Eye (tissue), 1 donor: ENCODE results near the gene GPR32.
"Not testable (repeated sequence)": the region's sequence is repeated elsewhere in the genome, so short reads cannot be mapped to it uniquely, and the experiment has no call there.

Source experiments
- DNase-seq: peaks from one replicate; pipeline ENCODE4 v3.0.0-alpha.2; 2015

The GPR32 gene

DNA sequence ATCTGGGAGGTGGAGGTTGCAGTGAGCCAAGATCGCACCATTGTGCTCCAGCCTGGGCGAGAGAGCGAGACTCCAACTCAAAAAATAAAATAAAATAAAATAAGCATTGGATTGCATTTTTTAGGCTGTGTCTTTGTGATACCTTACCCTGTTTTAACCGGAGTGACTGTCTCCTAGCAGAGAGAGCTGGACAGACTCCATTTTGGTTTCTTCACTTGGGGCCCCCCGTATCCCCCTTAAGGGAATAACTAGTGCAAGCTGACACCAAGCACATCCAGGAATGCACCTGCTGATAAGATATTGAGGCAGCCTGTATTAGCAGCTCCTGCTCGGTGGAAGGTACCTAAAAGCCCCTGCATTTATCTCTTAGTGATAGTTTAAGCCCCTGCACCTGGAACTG lies 20.8 kb upstream of the GPR32 start:
- no peak for DNase-seq

DNA sequence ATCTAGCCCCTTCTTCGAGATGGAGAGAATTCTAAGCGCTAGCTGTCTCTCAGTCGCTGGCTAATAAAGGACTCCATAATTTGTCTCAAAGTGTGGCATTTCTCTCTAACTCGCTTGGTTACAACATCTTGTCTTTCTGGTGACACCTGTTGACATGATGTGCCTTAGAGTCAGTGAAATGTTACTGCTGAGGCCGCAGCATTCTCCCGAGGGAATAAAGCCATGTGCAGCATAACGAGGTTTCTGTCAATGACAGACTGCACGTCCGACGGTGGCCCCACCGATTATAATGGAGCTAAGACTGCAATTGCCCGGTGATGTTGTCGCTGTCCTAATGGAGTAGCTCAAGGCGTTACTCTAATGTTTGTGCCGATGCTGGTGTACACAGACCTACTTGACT lies 20.3 kb upstream of the GPR32 start:
- DNase-seq = no peak

DNA sequence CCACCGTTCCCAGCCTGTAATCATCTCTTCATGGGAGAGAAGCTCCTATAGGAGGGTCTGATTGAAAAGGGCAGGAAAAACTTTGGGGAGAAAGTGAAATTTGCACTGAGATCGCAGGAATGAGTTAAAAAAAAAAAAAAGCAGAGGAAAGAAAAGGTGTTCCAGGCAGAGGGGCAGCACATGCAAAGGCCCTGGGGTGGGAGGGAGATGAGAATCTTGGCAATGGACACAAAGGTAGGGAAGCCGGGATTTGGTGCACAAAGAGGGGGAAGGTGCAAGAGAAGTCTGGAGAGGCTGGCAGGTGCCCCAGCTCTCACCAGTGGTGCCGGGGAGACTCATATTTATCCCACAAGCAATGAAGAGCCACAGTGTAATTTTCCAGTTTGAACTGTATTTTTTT lies 16.4 kb upstream of the GPR32 start:
- DNase-seq = no peak

DNA sequence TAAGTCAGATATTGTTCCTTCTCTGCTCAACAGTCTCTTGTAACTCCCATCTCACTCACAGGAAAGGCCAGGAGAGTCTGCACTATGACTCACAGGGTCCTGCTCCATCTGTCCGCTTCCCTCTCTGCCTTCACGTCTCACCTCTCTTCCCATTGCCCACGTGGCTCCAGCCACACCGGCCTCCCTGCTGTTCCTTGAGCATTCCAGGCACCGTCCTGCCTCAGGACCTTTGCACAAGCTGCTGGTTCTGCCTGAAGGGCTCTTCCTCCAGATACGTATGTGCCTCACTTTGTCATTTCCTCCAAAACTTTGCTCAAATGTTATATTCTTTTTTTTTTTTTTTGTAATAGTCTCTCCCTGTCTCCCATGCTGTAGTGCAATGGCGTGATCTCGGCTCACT lies 14.0 kb upstream of the GPR32 start:
- not testable (repeated sequence) for DNase-seq

DNA sequence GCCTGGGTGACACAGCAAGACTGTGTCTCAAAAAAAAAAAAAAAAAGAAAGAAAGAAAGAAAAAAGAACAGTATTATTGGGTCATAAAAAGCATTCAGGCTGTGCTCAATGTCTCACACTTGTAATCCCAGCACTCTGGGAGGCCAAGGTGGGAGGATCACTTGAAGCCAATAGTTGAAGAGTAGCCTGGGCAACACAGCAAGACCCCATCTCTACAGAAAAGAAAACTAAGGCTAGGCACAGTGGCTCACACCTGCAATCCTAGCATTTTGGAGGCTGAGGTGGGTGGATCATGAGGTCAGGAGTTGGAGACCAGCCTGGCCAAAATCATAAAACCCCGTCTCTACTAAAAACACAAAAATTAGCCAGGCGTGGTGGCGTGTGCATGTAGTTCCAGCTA lies 12.6 kb upstream of the GPR32 start:
- not testable (repeated sequence) for DNase-seq

DNA sequence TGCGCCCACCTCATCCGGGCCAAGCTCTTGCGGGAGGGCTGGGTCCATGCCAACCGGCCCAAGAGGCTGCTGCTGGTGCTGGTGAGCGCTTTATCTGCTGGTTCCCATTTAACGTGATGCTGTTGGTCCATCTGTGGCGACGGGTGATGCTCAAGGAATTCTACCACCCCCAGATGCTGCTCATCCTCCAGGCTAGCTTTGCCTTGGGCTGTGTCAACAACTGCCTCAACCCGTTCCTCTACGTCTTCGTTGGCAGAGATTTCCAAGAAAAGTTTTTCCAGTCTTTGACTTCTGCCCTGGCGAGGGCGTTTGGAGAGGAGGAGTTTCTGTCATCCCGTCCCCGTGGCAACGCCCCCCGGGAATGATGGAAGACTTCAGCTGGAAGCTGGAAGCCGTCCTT lies 11.2 kb upstream of the GPR32 start:
- not testable (repeated sequence) for DNase-seq

DNA sequence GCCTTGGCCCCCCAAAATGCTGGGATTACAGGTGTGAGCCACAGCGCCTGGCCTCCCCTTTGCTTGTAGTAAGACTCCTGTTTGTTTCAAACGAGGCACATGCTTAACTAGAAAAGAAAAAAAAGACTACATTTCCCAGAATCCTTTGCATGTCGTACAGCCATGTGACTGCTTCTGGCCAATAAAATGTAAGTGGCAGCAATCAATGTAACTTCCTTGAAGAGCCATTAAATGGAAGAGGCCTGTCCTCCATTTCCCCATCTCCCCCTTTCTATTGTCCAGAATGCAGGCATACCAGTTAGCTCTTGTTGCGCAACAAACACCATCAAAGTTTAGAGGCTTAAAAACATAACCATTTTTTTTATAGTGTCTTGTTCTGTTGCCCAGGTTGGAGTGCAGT lies 10.4 kb upstream of the GPR32 start:
- DNase-seq = peak; percentile 56

DNA sequence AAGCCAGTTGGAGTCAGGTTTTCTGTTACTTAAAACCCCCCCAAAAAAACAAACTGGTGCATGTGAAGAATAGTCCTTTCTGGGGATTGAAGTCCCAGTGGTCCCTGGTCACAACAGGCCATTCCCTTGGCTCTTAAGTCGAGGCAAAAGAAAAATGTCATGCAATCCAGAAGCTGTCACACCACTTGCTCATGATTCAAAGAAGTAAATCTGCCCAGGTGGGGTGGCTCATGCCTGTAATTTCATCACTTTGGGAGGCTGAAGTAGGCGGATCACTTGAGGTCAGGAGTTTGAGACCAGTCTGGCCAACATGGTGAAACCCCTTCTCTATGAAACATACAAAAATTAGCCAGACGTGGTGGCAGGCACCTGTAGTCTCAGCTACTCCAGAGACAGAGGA lies 8.8 kb upstream of the GPR32 start:
- not testable (repeated sequence) for DNase-seq

DNA sequence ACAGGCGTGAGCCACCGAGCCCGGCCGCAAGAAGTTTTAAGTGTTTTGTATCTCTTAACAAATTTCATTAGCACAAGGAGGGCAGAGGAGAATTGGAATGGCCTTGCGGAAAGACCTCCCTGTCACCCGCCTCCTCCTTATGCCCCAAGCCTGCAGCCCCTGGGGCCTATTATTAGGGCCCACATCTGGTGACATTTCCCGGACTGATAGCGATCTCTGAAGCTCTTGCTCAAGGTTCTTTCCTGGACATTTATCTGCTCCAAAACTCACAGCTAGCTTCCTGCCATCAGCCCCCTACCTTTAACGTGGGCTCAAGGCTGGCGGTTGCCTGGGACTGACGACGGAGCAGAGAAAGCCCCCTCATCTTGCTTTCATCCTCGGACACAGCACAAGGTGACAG lies 6.7 kb upstream of the GPR32 start:
- DNase-seq = not testable (repeated sequence)

DNA sequence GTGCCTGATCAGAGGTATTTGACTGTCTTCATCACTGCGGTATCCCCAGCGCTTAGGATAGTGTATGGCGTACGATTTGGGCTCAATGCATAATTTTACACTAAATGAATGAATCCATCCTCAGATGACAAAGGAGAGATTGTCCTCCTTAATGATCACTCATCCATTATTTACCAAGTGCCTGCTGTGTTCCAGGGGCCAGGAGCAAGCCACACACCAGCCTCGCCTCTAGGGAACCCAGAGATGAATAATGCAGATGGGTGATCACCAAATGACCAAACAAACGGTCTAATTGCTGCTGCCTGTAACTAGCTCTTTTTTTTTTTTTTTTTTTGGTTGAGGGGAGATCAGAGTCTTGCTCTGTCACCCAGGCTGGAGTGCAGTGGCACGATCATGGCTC lies 5.9 kb upstream of the GPR32 start:
- DNase-seq = peak; percentile 77

DNA sequence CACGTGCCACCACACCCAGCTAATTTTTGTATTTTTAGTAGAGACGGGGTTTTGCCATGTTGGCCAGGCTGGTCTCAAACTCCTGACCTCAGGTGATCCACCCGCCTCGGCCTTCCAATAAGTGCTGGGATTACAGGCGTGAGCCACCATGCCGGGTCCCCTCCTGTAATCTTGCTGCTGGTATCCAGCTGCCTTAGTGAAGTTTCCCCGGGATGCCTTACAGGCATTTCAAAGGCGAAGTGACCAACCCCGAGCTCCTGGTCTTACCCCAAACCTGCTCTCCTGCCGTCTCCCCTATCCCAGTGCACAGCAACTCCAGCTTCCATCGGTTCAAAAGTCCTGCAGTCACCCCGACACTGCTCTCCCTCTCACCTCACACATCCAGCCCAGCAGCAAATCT lies 3.5 kb upstream of the GPR32 start:
- DNase-seq = not testable (repeated sequence)

DNA sequence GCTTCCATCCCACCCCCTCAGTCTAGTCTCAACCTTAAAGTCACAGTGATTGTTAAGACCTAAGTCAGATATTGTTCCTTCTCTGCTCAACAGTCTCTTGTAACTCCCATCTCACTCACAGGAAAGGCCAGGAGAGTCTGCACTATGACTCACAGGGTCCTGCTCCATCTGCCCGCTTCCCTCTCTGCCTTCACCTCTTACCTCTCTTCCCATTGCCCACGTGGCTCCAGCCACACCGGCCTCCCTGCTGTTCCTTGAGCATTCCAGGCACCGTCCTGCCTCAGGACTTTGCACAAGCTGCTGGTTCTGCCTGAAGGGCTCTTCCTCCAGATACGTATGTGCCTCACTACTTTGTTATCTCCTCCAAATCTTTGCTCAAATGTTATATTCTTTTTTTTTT lies 3.0 kb upstream of the GPR32 start:
- not testable (repeated sequence) for DNase-seq

DNA sequence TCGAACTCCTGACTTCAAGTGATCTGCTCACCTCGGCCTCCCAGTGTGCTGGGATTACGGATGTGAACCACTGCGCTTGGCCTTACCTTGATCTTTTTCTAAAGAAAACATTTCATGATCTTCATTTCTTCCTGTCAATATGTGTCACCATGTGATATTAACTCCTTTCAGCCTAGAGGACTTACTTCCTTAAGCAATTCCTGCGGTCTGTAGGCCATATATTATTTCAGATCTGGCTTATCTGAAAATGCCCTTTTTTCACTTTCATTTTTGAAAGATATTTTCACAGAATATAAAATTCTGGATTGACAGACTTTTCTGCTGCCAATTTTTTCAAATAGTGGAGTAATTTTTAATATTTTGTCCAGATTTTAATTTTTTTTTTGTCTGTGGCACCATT lies 2.0 kb upstream of the GPR32 start:
- no peak for DNase-seq

DNA sequence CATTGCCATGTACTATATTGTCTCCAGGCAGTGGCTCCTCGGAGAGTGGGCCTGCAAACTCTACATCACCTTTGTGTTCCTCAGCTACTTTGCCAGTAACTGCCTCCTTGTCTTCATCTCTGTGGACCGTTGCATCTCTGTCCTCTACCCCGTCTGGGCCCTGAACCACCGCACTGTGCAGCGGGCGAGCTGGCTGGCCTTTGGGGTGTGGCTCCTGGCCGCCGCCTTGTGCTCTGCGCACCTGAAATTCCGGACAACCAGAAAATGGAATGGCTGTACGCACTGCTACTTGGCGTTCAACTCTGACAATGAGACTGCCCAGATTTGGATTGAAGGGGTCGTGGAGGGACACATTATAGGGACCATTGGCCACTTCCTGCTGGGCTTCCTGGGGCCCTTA lies 624 bp downstream of the GPR32 start:
- no peak for DNase-seq

DNA sequence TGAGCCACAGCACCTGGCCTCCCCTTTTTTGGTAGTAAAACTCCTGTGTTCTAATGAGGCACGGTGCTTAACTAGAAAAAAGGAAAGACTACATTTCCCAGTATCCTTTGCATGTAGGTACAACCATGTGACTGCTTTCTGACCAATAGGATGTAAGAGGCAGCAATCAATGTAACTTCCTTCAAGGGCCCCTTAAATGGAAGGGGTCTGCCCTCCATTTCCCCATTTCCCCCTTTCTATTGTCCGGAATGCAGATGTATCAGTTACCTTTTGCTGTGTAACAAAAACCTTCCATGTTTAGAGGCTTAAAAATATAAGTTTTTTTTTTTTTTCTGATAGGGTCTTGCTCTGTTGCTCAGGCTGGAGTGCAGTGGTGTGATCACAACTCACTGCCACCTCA lies 2.2 kb downstream of the GPR32 start:
- DNase-seq = no peak

DNA sequence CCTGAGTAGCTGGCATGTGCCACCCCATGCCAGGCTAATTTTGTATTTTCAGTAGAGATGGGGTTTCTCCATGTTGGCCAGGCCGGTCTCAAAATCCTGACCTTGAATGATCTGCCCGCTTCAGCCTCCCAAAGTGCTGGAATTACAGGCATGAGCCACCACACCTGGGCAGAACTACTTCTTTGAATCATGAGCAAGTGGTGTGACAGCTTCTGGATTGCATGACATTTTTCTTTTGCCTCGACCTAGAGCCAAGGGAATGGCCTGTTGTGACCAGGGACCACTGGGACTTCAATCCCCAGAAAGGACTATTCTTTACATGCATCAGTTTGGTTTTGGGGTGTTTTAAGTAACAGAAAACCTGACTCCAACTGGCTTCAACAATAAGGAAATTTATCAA lies 2.6 kb downstream of the GPR32 start:
- not testable (repeated sequence) for DNase-seq

DNA sequence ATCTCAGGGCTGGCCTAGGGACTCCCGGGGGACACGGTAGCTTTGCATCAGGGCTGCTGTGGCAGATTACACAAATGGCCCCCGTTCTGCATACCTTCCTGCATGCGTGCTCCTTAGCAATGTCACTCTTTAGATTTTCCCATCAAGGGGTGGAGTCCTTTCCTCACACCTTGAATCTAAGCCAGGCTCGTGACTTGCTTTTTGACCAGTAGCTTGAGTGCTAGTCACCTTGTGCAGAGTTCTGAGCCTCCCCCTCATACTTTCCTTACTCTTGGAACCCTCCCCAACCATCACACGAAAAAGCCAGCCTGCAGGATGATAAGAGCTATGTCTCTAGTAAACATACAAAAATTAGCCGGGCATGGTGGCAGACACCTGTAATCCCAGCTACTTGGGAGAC lies 3.2 kb downstream of the GPR32 start:
- DNase-seq = not testable (repeated sequence)

DNA sequence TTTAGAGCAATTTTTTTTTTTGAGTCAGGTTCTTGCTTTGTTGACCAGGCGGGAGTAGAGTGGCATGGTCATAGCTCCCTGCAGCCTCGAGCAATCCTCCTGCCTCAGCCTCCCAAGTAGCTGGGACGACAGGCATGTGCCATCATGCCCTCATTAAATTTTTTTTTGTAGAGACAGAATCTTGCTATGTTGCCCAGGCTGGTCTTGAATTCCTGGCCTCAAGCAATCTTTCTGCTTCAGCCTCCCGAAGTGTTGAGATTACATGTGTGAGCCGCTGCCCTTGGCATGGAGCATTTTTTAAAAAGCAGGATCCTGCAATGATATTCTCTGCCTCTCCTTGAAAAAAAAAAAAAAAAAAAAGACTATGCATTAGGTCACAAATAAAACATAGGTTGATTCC lies 5.9 kb downstream of the GPR32 start:
- no peak for DNase-seq

DNA sequence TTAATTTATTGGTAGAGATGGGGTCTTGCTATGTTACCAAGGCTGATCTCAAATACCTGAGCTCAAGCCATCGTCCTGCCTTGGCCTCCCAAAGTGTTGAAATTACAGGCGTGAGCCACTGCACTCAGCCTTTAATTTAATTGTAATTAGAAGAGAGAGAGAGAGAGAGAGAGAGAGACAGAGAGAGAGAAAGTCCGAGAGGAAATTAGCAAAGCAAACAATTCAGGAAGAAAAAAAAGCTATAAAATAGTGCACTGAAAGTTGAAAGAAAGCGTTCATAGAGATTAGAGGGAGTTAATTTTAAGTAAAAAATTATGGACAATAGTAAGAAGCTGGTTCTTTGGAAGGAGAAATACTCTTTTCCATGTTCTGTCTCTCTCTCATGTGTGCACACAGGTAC lies 7.0 kb downstream of the GPR32 start:
- no peak for DNase-seq

DNA sequence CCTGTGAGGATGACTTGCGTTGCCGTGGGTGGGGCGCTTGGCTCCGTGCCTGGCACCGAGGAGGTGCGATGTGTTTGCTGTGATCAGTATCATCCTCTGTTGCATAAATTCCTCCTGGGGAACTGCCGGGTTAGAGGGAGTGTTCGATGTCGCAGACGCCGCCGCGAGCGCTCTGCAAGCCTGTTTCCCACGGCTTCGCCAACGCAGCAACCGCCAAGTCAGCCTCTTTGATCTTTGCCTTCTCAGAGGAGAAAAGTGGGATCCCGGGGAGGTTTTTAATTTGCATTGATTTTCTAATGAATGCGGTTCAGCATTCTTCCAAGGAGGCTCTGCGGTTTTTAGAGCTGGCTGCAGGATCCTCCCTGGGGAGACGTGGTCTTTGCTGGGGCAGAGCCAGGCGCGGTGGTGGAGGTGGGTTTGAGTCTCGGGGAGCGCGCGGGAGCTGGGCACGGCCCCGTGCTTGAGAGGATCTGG lies 7.6 kb downstream of the GPR32 start:
- DNase-seq = peak; percentile 67

DNA sequence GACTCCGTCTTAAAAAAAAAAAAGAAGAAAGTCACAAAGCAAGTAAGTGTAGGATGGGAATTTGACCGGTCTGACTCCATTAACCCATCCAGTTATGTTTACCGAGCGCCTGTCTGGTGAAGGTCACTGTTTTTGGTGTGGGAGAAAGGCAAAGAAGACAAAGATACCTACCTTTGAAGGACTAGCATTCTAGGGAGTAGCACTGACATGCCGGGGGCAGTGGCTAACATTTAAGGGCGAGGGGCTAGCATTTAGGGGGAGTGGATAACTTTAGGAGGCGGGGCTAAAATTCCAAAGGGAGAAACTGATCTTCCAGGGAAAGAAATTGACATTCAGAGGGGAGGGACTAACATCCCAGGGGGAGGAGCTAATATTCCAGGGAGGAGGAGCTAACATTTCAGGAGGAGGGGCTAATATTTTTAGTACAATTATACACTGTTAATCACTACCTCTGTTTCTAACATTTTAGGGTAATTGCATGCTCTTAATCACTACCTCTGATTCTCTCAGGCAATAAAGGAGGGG lies 8.7 kb downstream of the GPR32 start:
- peak; percentile 4 for DNase-seq

DNA sequence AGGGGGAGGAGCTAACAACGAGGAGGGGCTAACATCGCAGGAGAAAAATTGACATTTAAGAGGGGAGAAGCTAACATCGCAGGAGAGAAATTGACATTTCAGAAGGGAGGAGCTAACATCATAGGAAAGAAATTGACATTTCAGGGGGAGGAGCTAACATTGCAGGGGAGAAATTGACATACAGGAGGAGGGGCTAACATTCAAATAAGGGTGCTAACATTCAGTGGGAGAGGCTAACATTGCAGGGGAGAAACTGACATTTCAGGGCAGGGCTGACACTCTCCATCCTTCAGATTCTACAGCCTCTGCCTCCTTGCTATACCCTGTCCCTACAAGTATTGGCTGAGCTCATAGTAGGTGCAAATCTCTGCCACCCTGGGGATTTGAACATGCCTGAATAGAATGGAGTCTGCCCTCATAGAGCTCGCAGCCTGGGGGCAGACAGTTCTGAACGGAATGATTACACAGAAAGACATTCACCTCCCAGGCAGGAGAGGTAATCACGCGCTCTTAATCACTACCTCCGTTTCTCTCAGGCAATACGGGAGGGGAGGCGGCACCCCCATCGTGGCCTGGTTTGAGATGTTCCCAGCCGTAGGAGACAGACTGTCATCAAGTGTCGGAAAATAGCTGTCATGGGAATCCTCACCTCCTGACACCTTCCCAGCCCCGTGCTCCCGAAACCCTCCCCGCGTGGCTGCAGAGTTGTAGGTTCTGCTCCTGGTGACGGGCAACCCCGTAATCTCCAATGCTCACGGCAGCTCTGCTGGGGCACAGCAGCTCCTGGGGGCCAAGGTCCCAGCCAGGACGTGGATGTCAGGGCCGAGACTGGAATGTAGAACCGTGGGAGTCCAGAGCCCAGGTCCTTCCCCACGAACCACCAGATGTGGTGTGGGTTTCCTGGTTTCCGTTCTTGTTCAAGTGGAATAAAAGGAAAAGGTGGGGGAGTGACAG lies 9.5 kb downstream of the GPR32 start:
- DNase-seq = peak; percentile 12

DNA sequence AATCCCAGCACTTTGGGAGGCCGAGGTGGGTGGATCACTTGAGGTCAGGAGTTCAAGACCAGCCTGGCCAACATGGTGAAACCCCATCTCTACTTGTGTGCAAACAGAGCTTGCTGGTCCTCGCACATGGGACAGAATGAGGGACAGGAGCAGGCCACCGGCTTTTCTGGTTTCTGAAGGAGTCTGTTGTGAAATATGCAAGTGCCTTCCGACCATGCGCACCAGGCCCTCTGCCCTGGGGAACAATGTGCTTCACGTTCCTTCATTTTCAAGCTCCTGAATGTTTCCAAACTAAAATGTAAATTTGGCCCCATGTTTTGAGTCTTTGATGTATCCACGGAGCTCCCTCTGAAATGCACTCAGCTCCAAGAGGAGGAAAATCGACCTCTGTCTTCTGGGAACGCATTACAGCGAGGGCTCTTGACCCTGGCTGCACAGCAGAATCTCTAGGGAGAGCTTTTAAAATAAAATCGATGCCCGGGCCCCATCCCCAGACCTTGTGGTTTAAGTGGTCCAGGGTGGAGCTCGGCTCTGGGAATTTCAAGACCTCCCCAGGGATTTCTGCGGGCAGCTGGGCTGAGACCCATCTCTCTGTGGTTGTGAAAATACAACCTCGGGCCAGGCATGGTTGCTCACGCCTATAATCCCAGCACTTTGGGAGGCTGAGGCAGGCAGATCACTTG lies 10.6 kb downstream of the GPR32 start:
- DNase-seq = peak; percentile 53

DNA sequence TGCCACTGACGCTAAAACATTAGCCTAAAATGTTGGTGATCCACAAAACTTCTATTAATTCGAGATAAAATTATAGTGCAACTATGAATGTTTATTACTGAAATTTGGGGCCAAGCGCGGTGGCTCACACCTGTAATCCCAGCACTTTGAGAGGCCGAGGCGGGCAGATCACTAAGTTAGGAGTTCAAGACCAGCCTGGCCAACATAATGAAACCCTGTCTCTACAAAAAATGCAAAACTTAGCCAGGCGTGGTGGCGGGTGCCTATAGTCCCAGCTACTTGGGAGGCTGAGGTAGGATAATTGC lies 13.5 kb downstream of the GPR32 start:
- DNase-seq = not testable (repeated sequence)
